Activated CD4-positive, alpha-beta T cell treated with anti-CD3 and anti-CD28 coated beads, Interleukin-2, amount 50 U/mL, for 48 hours (primary cell): ENCODE measurements around the gene ILF2.
"Not testable (repeated sequence)": the region's sequence is repeated elsewhere in the genome, so short reads cannot be mapped to it uniquely, and the experiment has no call there.

Experiments used
- DNase-seq, 2 experiments: peaks; one replicate each; pipeline ENCODE4 v3.0.0-alpha.2; 2020

Gene ILF2

GRCh38 chr1:153647346-153647714 lies 23.5 kb downstream of the ILF2 start:
- DNase-seq: no peak

- no peak for DNase-seq
Observed at GRCh38 chr1:153646672-153647345, 24.0 kb downstream of the ILF2 start.

- no peak for DNase-seq
Observed at GRCh38 chr1:153643816-153644215, 27.0 kb downstream of the ILF2 start.

GRCh38 chr1:153643100-153643499 lies 27.7 kb downstream of the ILF2 start:
- DNase-seq: no peak

- DNase-seq: no peak
Observed at GRCh38 chr1:153642161-153642560, 28.6 kb downstream of the ILF2 start.

- DNase-seq: no peak
Observed at GRCh38 chr1:153640861-153641260, 29.9 kb downstream of the ILF2 start.

- DNase-seq: not testable (repeated sequence)
Observed at GRCh38 chr1:153640213-153640612, 30.6 kb downstream of the ILF2 start.

GRCh38 chr1:153639280-153639679 lies 31.5 kb downstream of the ILF2 start:
- no peak for DNase-seq

GRCh38 chr1:153638261-153638660 lies 32.5 kb downstream of the ILF2 start:
- no peak for DNase-seq

- DNase-seq: no peak
Observed at GRCh38 chr1:153636312-153636711, 34.5 kb downstream of the ILF2 start.

- no peak for DNase-seq
Observed at GRCh38 chr1:153635872-153636271, 34.9 kb downstream of the ILF2 start.

- DNase-seq: peak; percentile 94 to 97
Observed at GRCh38 chr1:153633754-153634665, 36.8 kb downstream of the ILF2 start, which contains the start of gene CHTOP. Gene CHTOP (plus strand): TSS chr1:153634066. CDS start chr1:153636589, 2,523 bp downstream.

- no peak for DNase-seq
Observed at GRCh38 chr1:153633161-153633753, 37.5 kb downstream of the ILF2 start.

GRCh38 chr1:153631047-153632022 lies 39.5 kb downstream of the ILF2 start:
- DNase-seq: peak in 1 of 2 experiments; percentile 29

- no peak for DNase-seq
Observed at GRCh38 chr1:153630384-153630783, 40.4 kb downstream of the ILF2 start.

- no peak for DNase-seq
Observed at GRCh38 chr1:153629971-153630370, 40.8 kb downstream of the ILF2 start.

GRCh38 chr1:153629343-153629665 lies 41.5 kb downstream of the ILF2 start:
- no peak for DNase-seq

GRCh38 chr1:153628638-153629342 lies 42.0 kb downstream of the ILF2 start:
- no peak for DNase-seq

- no peak for DNase-seq
Observed at GRCh38 chr1:153627715-153628626, 42.8 kb downstream of the ILF2 start, which contains the start of gene S100A1. Gene S100A1 (plus strand): TSS chr1:153628434. CDS start chr1:153630522, 2,088 bp downstream.

GRCh38 chr1:153626904-153627714 lies 43.7 kb downstream of the ILF2 start, which contains the start of gene S100A13:
Gene S100A13 (minus strand): TSS chr1:153627505. CDS start chr1:153626472, 1,033 bp downstream.
- DNase-seq: no peak
